Right lobe of liver (tissue), 4 donors: ENCODE results near the gene TMEM80.

Experiments used
- POLR2A ChIP-seq: fragments of 450-650 bp; IDR thresholded peaks from one replicate; pipeline ENCODE4 v1.6.1; 2017; ENCODE audit warnings: antibody characterized with exemption, mild to moderate bottlenecking
- TF ChIP-seq, protein P1 (sequence below), 4 donors: fragments of 200-600 bp in 3 of 4; fragments of 450-650 bp in 1 of 4; IDR thresholded peaks; one replicate each; pipeline versions ENCODE4 v1.5.1 to v1.8.0; 2016 to 2022; ENCODE audit warnings: antibody characterized with exemption in 4 of 4, mild to moderate bottlenecking in 2 of 4
- donor health status: DM: no; HTN: no; CAD: no.
- donor health status: DM: no; HTN: no; CAD: no.
- donor health status: DM: no; HTN: yes; CAD: no.

DNA sequence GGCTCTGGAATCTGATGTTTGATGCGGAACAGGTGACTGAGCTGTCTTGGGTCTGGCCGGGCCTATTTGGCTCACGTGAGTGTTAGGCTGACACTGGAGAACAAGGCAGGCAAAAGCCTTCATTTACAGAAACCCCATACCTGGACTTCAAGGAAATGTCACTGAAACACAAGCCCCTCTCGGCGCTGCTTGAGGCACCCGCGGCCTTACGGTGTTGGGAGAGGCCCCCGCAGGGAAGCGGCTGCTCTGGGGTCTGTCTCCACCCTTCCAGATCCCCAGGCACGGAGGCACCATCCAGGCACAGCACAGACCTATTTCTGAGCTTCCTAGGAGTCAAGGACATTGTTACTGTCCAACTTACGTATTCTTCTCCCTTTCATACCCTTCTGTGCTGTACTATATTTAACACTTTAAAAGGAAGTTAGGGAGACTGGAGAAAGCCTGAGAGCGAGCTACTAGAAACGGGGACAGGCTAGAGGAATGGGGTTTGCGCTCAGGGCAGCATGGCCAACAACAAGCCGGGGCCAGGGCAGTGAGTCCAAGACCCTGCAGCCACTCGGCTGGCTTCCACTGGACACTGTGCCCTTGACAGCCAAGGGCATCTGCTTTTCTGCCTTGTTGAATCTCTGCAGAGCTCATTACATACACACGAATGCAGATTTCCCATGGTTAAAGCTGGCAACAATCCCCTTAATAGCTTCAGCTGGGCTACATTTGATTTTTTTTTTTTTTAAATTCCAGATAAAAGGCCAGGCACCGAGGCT lies 34.8 kb upstream of the TMEM80 start:
- TF ChIP-seq, protein P1, sequence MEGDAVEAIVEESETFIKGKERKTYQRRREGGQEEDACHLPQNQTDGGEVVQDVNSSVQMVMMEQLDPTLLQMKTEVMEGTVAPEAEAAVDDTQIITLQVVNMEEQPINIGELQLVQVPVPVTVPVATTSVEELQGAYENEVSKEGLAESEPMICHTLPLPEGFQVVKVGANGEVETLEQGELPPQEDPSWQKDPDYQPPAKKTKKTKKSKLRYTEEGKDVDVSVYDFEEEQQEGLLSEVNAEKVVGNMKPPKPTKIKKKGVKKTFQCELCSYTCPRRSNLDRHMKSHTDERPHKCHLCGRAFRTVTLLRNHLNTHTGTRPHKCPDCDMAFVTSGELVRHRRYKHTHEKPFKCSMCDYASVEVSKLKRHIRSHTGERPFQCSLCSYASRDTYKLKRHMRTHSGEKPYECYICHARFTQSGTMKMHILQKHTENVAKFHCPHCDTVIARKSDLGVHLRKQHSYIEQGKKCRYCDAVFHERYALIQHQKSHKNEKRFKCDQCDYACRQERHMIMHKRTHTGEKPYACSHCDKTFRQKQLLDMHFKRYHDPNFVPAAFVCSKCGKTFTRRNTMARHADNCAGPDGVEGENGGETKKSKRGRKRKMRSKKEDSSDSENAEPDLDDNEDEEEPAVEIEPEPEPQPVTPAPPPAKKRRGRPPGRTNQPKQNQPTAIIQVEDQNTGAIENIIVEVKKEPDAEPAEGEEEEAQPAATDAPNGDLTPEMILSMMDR (IDR thresholded peaks at IDR 0.05), result no peak
- no peak for TF ChIP-seq POLR2A
